Measurements from ENCODE around the gene MRM2.

DNA sequence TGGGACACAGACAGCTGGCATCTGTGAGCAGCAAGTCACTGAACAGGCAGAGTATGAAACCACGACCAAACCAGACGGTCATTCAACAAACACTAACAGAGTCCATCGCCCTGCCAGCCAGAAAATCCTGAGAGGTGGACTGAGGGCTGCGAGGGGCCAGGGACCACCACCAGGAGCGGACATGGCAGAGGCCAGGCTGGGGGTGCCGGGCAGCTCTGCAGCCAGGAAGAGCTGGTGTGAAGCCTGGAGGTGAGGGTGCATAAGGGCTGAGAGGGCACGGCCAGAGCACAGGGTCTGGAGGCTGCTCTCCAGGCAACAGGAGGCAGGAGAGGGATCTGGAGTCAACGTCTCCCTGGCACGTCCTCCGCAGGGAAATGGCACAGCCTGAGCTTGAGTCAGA lies 24.8 kb downstream of the MRM2 start:
- TF ChIP-seq POLR2A (IDR thresholded peaks at IDR 0.05; ENCODE audit: low read depth, low read length) (no peak), POLR2AphosphoS5 (IDR thresholded peaks at IDR 0.05; ENCODE audit: low read depth, low read length) (no peak), TAF1 (IDR thresholded peaks at IDR 0.05; ENCODE audit: low read depth, low read length) (no peak), SPI1 (IDR thresholded peaks at IDR 0.05; ENCODE audit: low read depth, low read length) (no peak), POU2F2 (IDR thresholded peaks at IDR 0.05; ENCODE audit: low read depth, low read length) (no peak)
